SU-DHL-6 (cell line): ENCODE data around the gene CHRND.

Experiments
- H2AFZ ChIP-seq: fragments of 200-600 bp; sonication (generic); 2 replicates; pipeline ENCODE4 v1.6.1; 2014; ENCODE audit warnings: low read depth, mild to moderate bottlenecking, moderate library complexity, mixed read lengths, antibody characterized with exemption, low read length; ENCODE audit not compliant: severe bottlenecking
- H3F3A ChIP-seq: fragments of 200-600 bp; shearing (Covaris generic); 2 replicates; pipeline ENCODE4 v1.6.0; 2016; ENCODE audit warnings: antibody characterized with exemption, mild to moderate bottlenecking; ENCODE audit not compliant: insufficient read depth
- H3K27ac ChIP-seq: fragments of 200-600 bp; sonication (generic); 2 replicates; pipeline ENCODE4 v1.5.1; 2016; ENCODE audit warnings: low read depth, mild to moderate bottlenecking, low read length, moderate library complexity, mixed read lengths
- H3K27me3 ChIP-seq: fragments of 200-600 bp; sonication (generic), shearing (Covaris generic); 2 replicates; pipeline ENCODE4 v1.6.0; 2014; ENCODE audit warnings: mild to moderate bottlenecking, low read length
- H3K36me3 ChIP-seq: fragments of 200-600 bp; sonication (generic); 2 replicates; pipeline ENCODE4 v1.6.1; 2014; ENCODE audit warnings: mild to moderate bottlenecking, low read length, mixed read lengths
- H3K4me2 ChIP-seq: fragments of 300-600, 200-600 bp; shearing (Covaris generic), sonication (generic); 2 replicates; pipeline ENCODE4 v1.6.0; 2014; ENCODE audit warnings: low read length, low read depth, mild to moderate bottlenecking; ENCODE audit not compliant: poor library complexity, severe bottlenecking
- H3K4me3 ChIP-seq: fragments of 200-600 bp; sonication (generic); 2 replicates; pipeline ENCODE4 v1.5.1; 2014; ENCODE audit warnings: antibody characterized with exemption, low read length, mild to moderate bottlenecking, mixed read lengths; ENCODE audit not compliant: insufficient read depth, poor library complexity, severe bottlenecking
- H3K79me2 ChIP-seq: fragments of 200-600 bp; sonication (generic); 2 replicates; pipeline ENCODE4 v1.6.1; 2014; ENCODE audit warnings: mild to moderate bottlenecking, low read length, moderate library complexity; ENCODE audit not compliant: insufficient read depth
- H3K9ac ChIP-seq: fragments of 200-600 bp; sonication (generic); 2 replicates; pipeline ENCODE4 v1.7.0; 2014; ENCODE audit warnings: mild to moderate bottlenecking, low read length
- H3K9me2 ChIP-seq: fragments of 200-600 bp; sonication (generic); replicated peaks from 2 replicates; pipeline ENCODE4 v1.6.1; 2014; ENCODE audit warnings: low read length; ENCODE audit not compliant: insufficient read depth
- H3K9me3 ChIP-seq: fragments of 200-600 bp; sonication (generic); 2 replicates; pipeline ENCODE4 v1.6.1; 2014; ENCODE audit warnings: low read length, mixed read lengths; ENCODE audit not compliant: insufficient read depth
- H4K20me1 ChIP-seq: fragments of 200-600 bp; sonication (generic); 2 replicates; pipeline ENCODE4 v1.6.1; 2014; ENCODE audit warnings: low read depth, mild to moderate bottlenecking, antibody characterized with exemption, low read length, moderate library complexity, mixed read lengths
- CTCF ChIP-seq: fragments of 200-600 bp; sonication (generic); IDR thresholded peaks from one replicate; pipeline ENCODE4 v1.5.1; 2017; ENCODE audit warnings: antibody characterized with exemption, mild to moderate bottlenecking, low read length, moderate library complexity; ENCODE audit not compliant: insufficient read depth, poor library complexity, severe bottlenecking
- EZH2phosphoT487 ChIP-seq: fragments of 200-600 bp; sonication (generic), shearing (Covaris generic); conservative IDR thresholded peaks from 2 replicates; pipeline ENCODE4 v1.6.1; 2018; ENCODE audit warnings: mild to moderate bottlenecking, antibody characterized with exemption, low read length, moderate library complexity, mixed read lengths

CHRND gene

GRCh38 chr2:232551776-232552175 lies 25.8 kb downstream of the CHRND start:
- Histone ChIP-seq H3K36me3 (no peaks in the 10 kb centered on the region), H3K27me3 (no peaks in the 10 kb centered on the region), H3K79me2 (peaks cover 81% of the 10 kb centered on the region), H3K9ac (peak overlapping the region; percentile 93), H3K4me3 (peak overlapping the region; percentile 88), H3K9me3 (no peaks in the 10 kb centered on the region), H3K4me2 (peak overlapping the region; percentile 80), H2AFZ (no peak overlapping the region), H3K9me2 (no peaks in the 10 kb centered on the region), H4K20me1 (no peaks in the 10 kb centered on the region; the same call in 1 of the 2 replicates), H3F3A (no peaks in the 10 kb centered on the region), H3K27ac (no peak overlapping the region)
- TF ChIP-seq CTCF (no peak), EZH2phosphoT487 (no peak)

DNA sequence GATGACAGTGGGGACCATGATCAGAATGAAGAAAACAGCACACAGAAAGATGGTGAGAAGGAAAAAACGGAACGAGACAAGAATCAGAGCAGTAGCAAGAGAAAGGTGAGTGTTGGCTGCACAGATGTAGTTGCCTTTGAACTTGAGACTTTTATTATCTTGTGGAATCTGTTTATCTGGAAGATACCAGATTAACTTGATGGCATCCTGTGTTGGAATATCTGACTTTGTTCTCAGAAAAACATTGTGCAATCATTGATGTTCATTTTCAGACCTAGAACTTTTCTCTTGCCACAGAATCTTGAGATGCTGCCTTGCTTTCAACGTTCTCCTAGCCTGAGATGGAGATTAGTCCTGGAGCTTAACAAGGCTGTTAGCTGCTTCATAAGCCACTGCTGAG lies 30.5 kb downstream of the CHRND start:
- peaks cover 45% of the 10 kb centered on the region for H3K79me2 ChIP-seq

DNA sequence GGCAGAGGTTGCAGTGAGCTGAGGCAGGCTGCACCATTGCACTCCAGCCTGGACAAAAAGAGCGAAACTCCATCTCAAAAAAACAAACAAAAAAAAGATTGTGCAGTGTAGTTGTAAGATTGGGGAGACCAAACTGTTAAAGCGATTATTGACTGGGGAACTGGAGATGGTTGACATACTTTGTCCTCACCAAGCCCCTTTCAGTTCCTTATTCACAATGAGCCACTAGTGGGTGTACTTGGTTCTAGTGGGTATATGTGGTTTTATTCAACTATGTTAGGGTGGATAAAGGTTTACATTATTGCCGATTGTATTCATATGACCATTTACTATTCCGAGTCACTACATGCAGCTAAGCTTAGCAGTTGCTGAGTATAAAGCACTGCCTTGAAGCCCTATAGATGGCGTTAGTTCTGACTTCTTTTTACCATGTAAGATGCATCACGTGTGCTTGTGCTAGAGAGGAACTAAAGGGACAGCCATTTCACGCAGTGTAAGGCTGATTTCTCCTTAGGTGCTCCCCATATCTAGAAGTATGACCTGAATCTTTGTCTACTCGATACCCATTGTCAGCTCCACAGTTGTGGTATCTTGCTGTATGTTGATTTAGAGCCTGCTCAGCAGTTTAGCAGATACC lies 36.7 kb downstream of the CHRND start:
- H3K27ac ChIP-seq, result no peak overlapping the region
- H3K79me2 ChIP-seq, result no peaks in the 10 kb centered on the region
- H3K9me3 ChIP-seq, result no peaks in the 10 kb centered on the region
- no peak overlapping the region for H3K9ac ChIP-seq
- peaks cover 10% of the 10 kb centered on the region; the same call in 1 of the 2 replicates for H3K36me3 ChIP-seq
- no peak overlapping the region for H3K4me2 ChIP-seq
- H4K20me1 ChIP-seq, result no peaks in the 10 kb centered on the region
- no peaks in the 10 kb centered on the region for H3K9me2 ChIP-seq
- no peak overlapping the region for H3K4me3 ChIP-seq
- no peak for TF ChIP-seq EZH2phosphoT487
- no peak for TF ChIP-seq CTCF
- H3F3A ChIP-seq, result no peaks in the 10 kb centered on the region
- no peak overlapping the region for H2AFZ ChIP-seq
- H3K27me3 ChIP-seq, result no peaks in the 10 kb centered on the region

More for the DNA sequence above, 30.5 kb downstream of the CHRND start:
- H3K9ac ChIP-seq, result no peak overlapping the region
- H3K27me3 ChIP-seq, result no peaks in the 10 kb centered on the region
- no peaks in the 10 kb centered on the region for H3F3A ChIP-seq
- H3K4me3 ChIP-seq, result no peak overlapping the region
- H3K27ac ChIP-seq, result no peak overlapping the region
- no peak overlapping the region for H3K4me2 ChIP-seq
- H3K36me3 ChIP-seq, result peaks cover 8% of the 10 kb centered on the region; the same call in 1 of the 2 replicates
- H3K9me2 ChIP-seq, result no peaks in the 10 kb centered on the region
- TF ChIP-seq EZH2phosphoT487 (no peak), CTCF (no peak)
- no peak overlapping the region for H2AFZ ChIP-seq
- no peaks in the 10 kb centered on the region; the same call in 1 of the 2 replicates for H4K20me1 ChIP-seq
- no peaks in the 10 kb centered on the region for H3K9me3 ChIP-seq
